HEK293T (cell line): ENCODE data around the gene MACROH2A1.

Experiments
- BHLHE40 ChIP-seq: fragments of 450-650 bp; IDR thresholded peaks from 2 replicates; pipeline ENCODE4 v1.6.1; 2016; ENCODE audit warnings: mild to moderate bottlenecking, moderate library complexity, borderline replicate concordance
- CTBP1 ChIP-seq: fragments of 450-650 bp; IDR thresholded peaks from 2 replicates; pipeline ENCODE4 v1.6.1; 2016; ENCODE audit warnings: borderline replicate concordance
- ELF4 ChIP-seq: fragments of 450-650 bp; IDR thresholded peaks from 2 replicates; pipeline ENCODE4 v1.6.1; 2017; ENCODE audit warnings: antibody characterized with exemption
- FOXA1 ChIP-seq: fragments of 450-650 bp; IDR thresholded peaks from 2 replicates; pipeline ENCODE4 v1.6.1; 2016; ENCODE audit warnings: mild to moderate bottlenecking
- FOXM1 ChIP-seq: fragments of 450-650 bp; IDR thresholded peaks from 2 replicates; pipeline ENCODE4 v1.6.1; 2017; ENCODE audit warnings: mild to moderate bottlenecking, borderline replicate concordance
- L3MBTL2 ChIP-seq: fragments of 450-650 bp; conservative IDR thresholded peaks from 2 replicates; pipeline ENCODE4 v1.6.1; 2016; ENCODE audit warnings: mild to moderate bottlenecking
- NFRKB ChIP-seq: fragments of 450-650 bp; IDR thresholded peaks from 2 replicates; pipeline ENCODE4 v1.6.1; 2016; ENCODE audit warnings: mild to moderate bottlenecking, moderate library complexity
- SP1 ChIP-seq: fragments of 450-650 bp; IDR thresholded peaks from 2 replicates; pipeline ENCODE4 v1.6.1; 2017
- SUZ12 ChIP-seq: fragments of 450-650 bp; IDR thresholded peaks from 2 replicates; pipeline ENCODE4 v1.6.1; 2016; ENCODE audit warnings: mild to moderate bottlenecking
- TARDBP ChIP-seq: fragments of 450-650 bp; IDR thresholded peaks from 2 replicates; pipeline ENCODE4 v1.6.1; 2016

- TF ChIP-seq L3MBTL2 (no peak), SUZ12 (no peak), BHLHE40 (no peak), NFRKB (no peak), CTBP1 (no peak), SP1 (no peak), FOXA1 (no peak), FOXM1 (no peak), ELF4 (no peak), TARDBP (no peak)
Measured at GRCh38 chr5:135430135-135430437, 31.1 kb upstream of the MACROH2A1 start.
